CD4-positive, alpha-beta memory T cell (primary cell): ENCODE data around the gene KRT31. TPM values are rescaled to one million over a fixed set of nuclear protein-coding genes. Genes with fewer than 3 reads are reported as not detected.
A peak's percentile ranks its signal among the peaks of the same experiment; 100 is the strongest.
"Not testable (repeated sequence)": the region's sequence is repeated elsewhere in the genome, so short reads cannot be mapped to it uniquely, and the experiment has no call there.

Experiments used
- CTCF ChIA-PET: fragments of 350-600 bp; sonication (Branson Sonifier 250); formaldehyde crosslinking; loops from one replicate; lab custom pipeline; 2021; ENCODE audit warnings: inconsistent platforms; ENCODE audit not compliant: partially characterized antibody; lab: Charles Lee
- POLR2A ChIA-PET: fragments of 350-600 bp; sonication (Branson Sonifier 250); formaldehyde crosslinking; loops from one replicate; lab custom pipeline; 2021; ENCODE audit not compliant: partially characterized antibody; lab: Charles Lee
- DNase-seq, 5 donors: peaks; one replicate each; pipeline versions ENCODE4 v3.0.0 to v3.0.0-alpha.2; 2020 to 2022; ENCODE audit warnings: mixed read lengths in 1 of 5
- H3K27ac ChIP-seq: one replicate; pipeline ENCODE4 v1.7.0; 2013; ENCODE audit warnings: low read depth, low read length
- H3K27me3 ChIP-seq: 2 replicates; pipeline ENCODE4 v1.7.0; 2013; ENCODE audit warnings: mild to moderate bottlenecking, low read length, moderate library complexity; ENCODE audit not compliant: insufficient read depth
- H3K36me3 ChIP-seq: 2 replicates; pipeline ENCODE4 v1.7.0; 2013; ENCODE audit warnings: mild to moderate bottlenecking, low read length, moderate library complexity; ENCODE audit not compliant: insufficient read depth
- H3K4me1 ChIP-seq: 2 replicates; pipeline ENCODE4 v1.7.0; 2013; ENCODE audit warnings: mild to moderate bottlenecking, low read length, moderate library complexity; ENCODE audit not compliant: insufficient read depth
- H3K4me3 ChIP-seq, 2 donors: one replicate each; pipeline ENCODE4 v1.7.0; 2013; ENCODE audit warnings: low read length in 2 of 2, mild to moderate bottlenecking in 1 of 2
- H3K9me3 ChIP-seq, 2 donors: one replicate each; pipeline ENCODE4 v1.7.0; 2013; ENCODE audit warnings: low read length in 2 of 2, control low read depth in 1 of 2; ENCODE audit not compliant: control insufficient read depth in 1 of 2
- H3K27ac Mint-ChIP-seq, 7 donors: one replicate each; pipeline ENCODE4 v1.8.0; 2020 to 2021; ENCODE audit warnings: mixed read lengths in 7 of 7, mild to moderate bottlenecking in 6 of 7, inconsistent platforms in 3 of 7, moderate library complexity in 3 of 7
- H3K27me3 Mint-ChIP-seq, 2 donors: one replicate each; pipeline ENCODE4 v1.8.0; 2020 to 2021; ENCODE audit warnings: mixed read lengths in 2 of 2
- H3K36me3 Mint-ChIP-seq, 2 donors: one replicate each; pipeline ENCODE4 v1.8.0; 2020 to 2021; ENCODE audit warnings: mixed read lengths in 2 of 2, inconsistent platforms in 1 of 2, mild to moderate bottlenecking in 1 of 2
- H3K4me1 Mint-ChIP-seq, 4 donors: one replicate each; pipeline ENCODE4 v1.8.0; 2020 to 2021; ENCODE audit warnings: mixed read lengths in 4 of 4, mild to moderate bottlenecking in 1 of 4
- H3K4me3 Mint-ChIP-seq, 8 donors: one replicate each; pipeline ENCODE4 v1.8.0; 2020 to 2021; ENCODE audit warnings: mixed read lengths in 8 of 8, mild to moderate bottlenecking in 7 of 8, moderate library complexity in 6 of 8, inconsistent platforms in 3 of 8
- H3K9me3 Mint-ChIP-seq, 8 donors: one replicate each; pipeline ENCODE4 v1.8.0; 2020 to 2021; ENCODE audit warnings: mixed read lengths in 8 of 8, mild to moderate bottlenecking in 5 of 8, inconsistent platforms in 3 of 8, moderate library complexity in 1 of 8
- intact Hi-C: fragments of 100-400 bp; cut with micrococcal nuclease; formaldehyde crosslinking; loops from one replicate; pipeline ENCODE4 v1.15.1; 2023
- polyA plus RNA-seq, 2 donors: library from polyadenylated mRNA; unstranded; fragments of 300-500 nt; fragmentation: Illumina TruSeq; gene quantifications; one replicate each; pipeline ENCODE4 v1.2.3, GENCODE V29; 2021
- total RNA-seq, 2 experiments: library from RNA; stranded (reverse); gene quantifications; one replicate each; pipeline ENCODE4 v1.2.3, GENCODE V29; 2021

Gene KRT31
- total and polyA plus RNA-seq, 4 experiments from 2014 or later, result not detected

GRCh38 chr17:41402161-41402560 lies 4.8 kb upstream of the KRT31 start:
- Mint-ChIP-seq H3K36me3 (no peaks in the 10 kb centered on the region), H3K4me1 (peaks cover 25 to 62% (median 35%) of the 10 kb centered on the region in 4 donors), H3K9me3 (peaks cover 0 to 1% (median 0%) of the 10 kb centered on the region in 8 donors), H3K27ac (peak overlapping the region in 6 of 7 donors; percentile 18 to 78 (median 50)), H3K27me3 (no peaks in the 10 kb centered on the region), H3K4me3 (peak overlapping the region in 3 of 8 donors; percentile 1 to 27 (median 23))
- H3K27ac ChIP-seq, result no peak overlapping the region
- peaks cover 25% of the 10 kb centered on the region for H3K4me1 ChIP-seq
- no peak overlapping the region for H3K4me3 ChIP-seq
- DNase-seq, result no peak
- no peaks in the 10 kb centered on the region for H3K27me3 ChIP-seq
- ChIA-PET POLR2A (no interaction called here), CTCF (no interaction called here)
- intact Hi-C loops, result no loop called here
- no peaks in the 10 kb centered on the region for H3K9me3 ChIP-seq
- H3K36me3 ChIP-seq, result no peaks in the 10 kb centered on the region

- CTCF ChIA-PET, result no interaction called here
Measured at GRCh38 chr17:41396340-41396739, 1.1 kb downstream of the KRT31 start.

GRCh38 chr17:41395611-41396010 lies 1.8 kb downstream of the KRT31 start:
- no peak overlapping the region for H3K4me3 ChIP-seq
- ChIA-PET POLR2A (no interaction called here), CTCF (no interaction called here)
- H3K27me3 ChIP-seq, result no peaks in the 10 kb centered on the region
- H3K27ac Mint-ChIP-seq, result peak overlapping the region in 1 of 7 donors; percentile 48
- DNase-seq, result no peak
- H3K36me3 Mint-ChIP-seq, result no peaks in the 10 kb centered on the region
- H3K27ac ChIP-seq, result no peak overlapping the region
- peaks cover 0 to 1% (median 0%) of the 10 kb centered on the region in 8 donors for H3K9me3 Mint-ChIP-seq
- no peaks in the 10 kb centered on the region for H3K9me3 ChIP-seq
- no peaks in the 10 kb centered on the region for H3K4me1 ChIP-seq
- intact Hi-C loops, result no loop called here
- H3K36me3 ChIP-seq, result no peaks in the 10 kb centered on the region
- H3K27me3 Mint-ChIP-seq, result peaks cover 2% of the 10 kb centered on the region in 2 donors
- peaks cover 6 to 12% (median 6%) of the 10 kb centered on the region in 4 donors for H3K4me1 Mint-ChIP-seq
- no peak overlapping the region for H3K4me3 Mint-ChIP-seq

More at GRCh38 chr17:41396340-41396739, 1.1 kb downstream of the KRT31 start:
- peak overlapping the region in 1 of 7 donors; percentile 36 for H3K27ac Mint-ChIP-seq
- H3K27me3 ChIP-seq, result no peaks in the 10 kb centered on the region
- POLR2A ChIA-PET, result no interaction called here
- no peak overlapping the region for H3K4me3 Mint-ChIP-seq
- peaks cover 6 to 17% (median 10%) of the 10 kb centered on the region in 4 donors for H3K4me1 Mint-ChIP-seq
- H3K36me3 ChIP-seq, result no peaks in the 10 kb centered on the region
- peaks cover 2% of the 10 kb centered on the region in 2 donors for H3K27me3 Mint-ChIP-seq
- H3K36me3 Mint-ChIP-seq, result no peaks in the 10 kb centered on the region
- no peak for DNase-seq
- H3K9me3 ChIP-seq, result no peaks in the 10 kb centered on the region
- H3K4me3 ChIP-seq, result no peak overlapping the region
- H3K4me1 ChIP-seq, result no peaks in the 10 kb centered on the region
- H3K27ac ChIP-seq, result no peak overlapping the region
- intact Hi-C loops, result no loop called here
- peaks cover 0 to 1% (median 0%) of the 10 kb centered on the region in 8 donors for H3K9me3 Mint-ChIP-seq

GRCh38 chr17:41395044-41395443 lies 2.4 kb downstream of the KRT31 start:
- H3K27me3 Mint-ChIP-seq, H3K9me3 Mint-ChIP-seq, H3K4me3 ChIP-seq, H3K27me3 ChIP-seq, DNase-seq, H3K27ac ChIP-seq, H3K9me3 ChIP-seq, CTCF ChIA-PET, POLR2A ChIA-PET, H3K27ac Mint-ChIP-seq, intact Hi-C loops, H3K4me3 Mint-ChIP-seq, H3K36me3 Mint-ChIP-seq, H3K4me1 ChIP-seq, H3K36me3 ChIP-seq: not testable (repeated sequence)
- H3K4me1 Mint-ChIP-seq, result peaks cover 6 to 11% (median 6%) of the 10 kb centered on the region in 4 donors

- Histone ChIP-seq H3K9me3 (no peaks in the 10 kb centered on the region), H3K4me1 (no peaks in the 10 kb centered on the region), H3K27me3 (no peaks in the 10 kb centered on the region), H3K4me3 (no peak overlapping the region), H3K36me3 (no peaks in the 10 kb centered on the region), H3K27ac (no peak overlapping the region)
- Mint-ChIP-seq H3K36me3 (no peaks in the 10 kb centered on the region), H3K4me3 (no peak overlapping the region), H3K4me1 (peaks cover 4 to 5% (median 4%) of the 10 kb centered on the region in 4 donors), H3K27ac (no peak overlapping the region), H3K9me3 (no peaks in the 10 kb centered on the region), H3K27me3 (peaks cover 2 to 4% of the 10 kb centered on the region in 2 donors)
- POLR2A ChIA-PET, result no interaction called here
- intact Hi-C loops, result no loop called here
- CTCF ChIA-PET, result no interaction called here
- no peak for DNase-seq
Measured at GRCh38 chr17:41394254-41394996, 3.0 kb downstream of the KRT31 start.

GRCh38 chr17:41393826-41394225 lies 3.6 kb downstream of the KRT31 start:
- intact Hi-C loops, result no loop called here
- POLR2A ChIA-PET, result no interaction called here
- H3K27me3 ChIP-seq, result no peaks in the 10 kb centered on the region
- H3K9me3 Mint-ChIP-seq, result peaks cover 0 to 2% (median 0%) of the 10 kb centered on the region in 8 donors
- no peaks in the 10 kb centered on the region for H3K4me1 ChIP-seq
- H3K27ac Mint-ChIP-seq, result peak overlapping the region in 1 of 7 donors; percentile 43
- H3K36me3 Mint-ChIP-seq, result no peaks in the 10 kb centered on the region
- H3K27me3 Mint-ChIP-seq, result peaks cover 2 to 4% of the 10 kb centered on the region in 2 donors
- peaks cover 0 to 3% (median 1%) of the 10 kb centered on the region in 4 donors for H3K4me1 Mint-ChIP-seq
- H3K9me3 ChIP-seq, result no peaks in the 10 kb centered on the region
- no peak for DNase-seq
- CTCF ChIA-PET, result no interaction called here
- no peaks in the 10 kb centered on the region for H3K36me3 ChIP-seq
- no peak overlapping the region for H3K4me3 ChIP-seq
- no peak overlapping the region for H3K27ac ChIP-seq
- no peak overlapping the region for H3K4me3 Mint-ChIP-seq

- H3K4me1 ChIP-seq, result no peaks in the 10 kb centered on the region
- H3K9me3 ChIP-seq, result no peaks in the 10 kb centered on the region
- no peak overlapping the region for H3K27ac ChIP-seq
- H3K27ac Mint-ChIP-seq, result no peak overlapping the region
- H3K4me3 Mint-ChIP-seq, result no peak overlapping the region
- POLR2A ChIA-PET, result no interaction called here
- DNase-seq, result no peak
- H3K9me3 Mint-ChIP-seq, result peaks cover 0 to 4% (median 0%) of the 10 kb centered on the region in 8 donors
- H3K4me3 ChIP-seq, result no peak overlapping the region
- H3K27me3 Mint-ChIP-seq, result peaks cover 2 to 4% of the 10 kb centered on the region in 2 donors
- no peaks in the 10 kb centered on the region for H3K36me3 ChIP-seq
- CTCF ChIA-PET, result no interaction called here
- H3K36me3 Mint-ChIP-seq, result peaks cover 0 to 2% of the 10 kb centered on the region in 2 donors
- H3K27me3 ChIP-seq, result no peaks in the 10 kb centered on the region
- H3K4me1 Mint-ChIP-seq, result peaks cover 0 to 3% (median 1%) of the 10 kb centered on the region in 4 donors
- intact Hi-C loops, result no loop called here
Measured at GRCh38 chr17:41393294-41393693, 4.1 kb downstream of the KRT31 start.
